ENCODE data around the gene OR2C3.

Gene OR2C3

GRCh38 chr1:247562198-247562597 lies 26.0 kb upstream of the OR2C3 start:
- Histone ChIP-seq H3K4me1 (ENCODE audit: control insufficient read depth, insufficient read depth, low read length) (no peaks in the 10 kb centered on the region), H3K36me3 (ENCODE audit: control insufficient read depth in 2 of 2, insufficient read depth in 1 of 2, low read length in 2 of 2) (no peaks in the 10 kb centered on the region), H3K4me3 (ENCODE audit: low read depth, low read length) (no peak overlapping the region), H3K9me3 (ENCODE audit: control insufficient read depth, insufficient read depth, low read depth, low read length) (no peaks in the 10 kb centered on the region), H3K27ac (ENCODE audit: extremely low read depth, low read depth, low read length) (no peak overlapping the region)
- TF ChIP-seq ZNF785 (tag by site-specific recombination; IDR thresholded peaks at IDR 0.05) (no peak), ZNF184 (tag by site-specific recombination; IDR thresholded peaks at IDR 0.05) (no peak), ZNF555 (tag by site-specific recombination; conservative IDR thresholded peaks at IDR 0.05) (no peak), PATZ1 (tag by site-specific recombination; IDR thresholded peaks at IDR 0.05) (no peak), FEZF1 (tag by site-specific recombination; IDR thresholded peaks at IDR 0.05) (no peak), PRDM4 (tag by site-specific recombination; IDR thresholded peaks at IDR 0.05) (no peak)
- ChIA-PET POLR2A (no interaction called here), CTCF (no interaction called here)

GRCh38 chr1:247561711-247562110 lies 25.5 kb upstream of the OR2C3 start:
- Histone ChIP-seq H3K27ac (ENCODE audit: extremely low read depth, low read depth, low read length) (no peak overlapping the region), H3K4me3 (ENCODE audit: low read depth, low read length) (no peak overlapping the region), H3K36me3 (ENCODE audit: control insufficient read depth in 2 of 2, insufficient read depth in 1 of 2, low read length in 2 of 2) (no peaks in the 10 kb centered on the region), H3K9me3 (ENCODE audit: control insufficient read depth, insufficient read depth, low read depth, low read length) (no peaks in the 10 kb centered on the region), H3K4me1 (ENCODE audit: control insufficient read depth, insufficient read depth, low read length) (no peaks in the 10 kb centered on the region)
- ChIA-PET CTCF (no interaction called here), POLR2A (no interaction called here)
- no peak for TF ChIP-seq ZNF114 (tag by site-specific recombination; IDR thresholded peaks at IDR 0.05)
- TF ChIP-seq ZNF704 (tag by site-specific recombination; IDR thresholded peaks at IDR 0.05): no peak
- TF ChIP-seq PRDM6 (tag by site-specific recombination; IDR thresholded peaks at IDR 0.05): no peak
- TF ChIP-seq SCRT2 (tag by site-specific recombination; IDR thresholded peaks at IDR 0.05): no peak
- TF ChIP-seq SCRT1 (tag by site-specific recombination; IDR thresholded peaks at IDR 0.05; ENCODE audit: borderline replicate concordance): no peak
- TF ChIP-seq FEZF1 (tag by site-specific recombination; IDR thresholded peaks at IDR 0.05): no peak
- no peak for TF ChIP-seq KLF10 (tag by site-specific recombination; IDR thresholded peaks at IDR 0.05)
- TF ChIP-seq ZNF629 (tag by site-specific recombination; IDR thresholded peaks at IDR 0.05): no peak
- TF ChIP-seq CTCF (tag by site-specific recombination; IDR thresholded peaks at IDR 0.05): no peak
- no peak for TF ChIP-seq ZNF518A (tag by site-specific recombination; conservative IDR thresholded peaks at IDR 0.05; ENCODE audit: low read depth)
- TF ChIP-seq AEBP2 (tag by site-specific recombination; IDR thresholded peaks at IDR 0.05; ENCODE audit: borderline replicate concordance): no peak
- no peak for TF ChIP-seq PRDM1 (tag by site-specific recombination; IDR thresholded peaks at IDR 0.05)

Data from HEK293 (cell line).